Measurements from ENCODE around the gene STMP1.

Gene STMP1

DNA sequence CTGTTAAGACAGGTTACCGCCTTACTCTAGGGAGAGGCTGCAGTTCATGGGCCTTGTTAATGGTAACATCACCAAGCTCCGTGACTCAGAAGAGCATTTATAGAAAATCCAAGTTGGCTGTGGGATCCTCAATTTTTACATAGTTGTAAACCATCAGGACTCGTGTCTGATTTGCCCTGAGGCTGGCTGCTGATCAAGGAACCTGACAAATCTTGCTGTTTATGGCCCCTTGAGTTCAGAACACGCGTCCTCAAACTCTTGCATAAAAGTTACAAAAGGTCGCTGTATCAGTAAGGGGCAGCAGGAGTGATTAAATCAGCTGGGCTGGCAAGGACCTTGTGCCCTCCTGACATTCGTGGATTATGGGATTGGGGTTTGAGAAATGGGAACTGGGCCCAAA, 61.1 kb downstream of the STMP1 start:
- no peak for DNase-seq

All from NCI-H1694 (cell line).